HG03103 (cell line): Measurements from ENCODE around the gene MCF2L.
"Not testable (repeated sequence)": the region's sequence is repeated elsewhere in the genome, so short reads cannot be mapped to it uniquely, and the experiment has no call there.

Experiments used
- ATAC-seq: cut with Tn5 transposase; IDR thresholded peaks from one replicate; pipeline ENCODE4 v1.9.1; 2021; ENCODE audit warnings: low read depth; ENCODE audit not compliant: unreplicated experiment

The MCF2L gene

GRCh38 chr13:113105921-113106452 lies 137.0 kb downstream of the MCF2L start:
- ATAC-seq, result no peak

GRCh38 chr13:113106711-113107351 lies 137.8 kb downstream of the MCF2L start:
- no peak for ATAC-seq

DNA sequence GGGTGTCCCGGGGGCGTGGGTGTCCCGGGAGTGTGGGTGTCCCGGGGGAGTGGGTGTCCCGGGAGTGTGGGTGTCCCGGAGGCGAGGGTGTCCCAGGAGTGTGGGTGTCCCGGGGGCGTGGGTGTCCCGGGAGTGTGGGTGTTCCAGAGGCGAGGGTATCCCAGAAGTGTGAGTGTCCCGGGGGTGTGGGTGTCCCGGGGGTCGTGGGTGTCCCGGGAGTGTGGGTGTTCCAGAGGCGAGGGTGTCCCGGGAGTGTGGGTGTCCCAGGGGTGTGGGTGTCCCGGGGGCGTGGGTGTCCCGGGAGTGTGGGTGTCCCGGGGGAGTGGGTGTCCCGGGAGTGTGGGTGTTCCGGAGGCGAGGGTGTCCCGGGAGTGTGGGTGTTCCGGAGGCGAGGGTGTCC lies 139.5 kb downstream of the MCF2L start:
- ATAC-seq, result not testable (repeated sequence)

DNA sequence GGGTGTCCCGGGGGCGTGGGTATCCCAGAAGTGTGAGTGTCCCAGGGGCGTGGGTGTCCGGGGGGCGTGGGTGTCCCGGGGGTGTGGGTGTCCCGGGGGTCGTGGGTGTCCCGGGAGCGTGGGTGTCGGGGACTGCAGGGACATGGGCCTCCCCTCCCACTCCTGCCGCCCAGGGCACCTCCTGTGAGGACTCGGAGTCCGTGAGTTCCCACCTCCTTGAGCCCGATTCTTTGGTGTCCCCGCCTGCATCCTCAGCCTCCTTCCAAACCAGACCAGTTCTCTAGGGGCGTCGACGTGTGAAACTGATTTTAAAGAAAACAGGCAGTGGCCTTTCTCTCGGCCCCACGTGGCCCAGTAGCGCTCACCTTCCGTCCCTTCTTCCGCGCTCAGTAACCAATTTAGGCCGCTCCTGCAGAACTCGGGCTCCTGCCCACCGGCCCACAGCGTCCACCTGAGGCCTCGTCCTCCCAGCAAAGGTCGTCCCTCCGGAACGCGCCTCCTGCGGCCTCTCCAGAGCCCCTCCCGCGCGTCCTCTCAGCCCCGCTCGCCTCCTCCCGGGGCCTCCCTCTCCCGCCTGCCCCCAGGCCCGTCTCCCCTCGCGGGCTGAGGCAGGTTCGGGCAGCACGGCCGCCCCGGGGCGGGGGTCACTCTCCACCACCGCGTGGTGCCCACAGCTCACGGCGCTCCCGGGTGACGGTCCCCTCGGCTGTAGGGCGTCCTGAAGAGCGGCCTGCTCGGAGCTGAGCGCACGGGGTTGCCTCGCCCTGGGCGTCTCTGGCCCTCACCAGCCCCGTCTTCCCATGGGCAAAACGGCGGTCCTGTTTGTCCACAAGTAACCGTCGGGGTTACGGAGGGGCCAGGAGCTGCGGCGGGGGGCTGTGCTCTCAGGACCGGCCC lies 140.4 kb downstream of the MCF2L start:
- no peak for ATAC-seq

DNA sequence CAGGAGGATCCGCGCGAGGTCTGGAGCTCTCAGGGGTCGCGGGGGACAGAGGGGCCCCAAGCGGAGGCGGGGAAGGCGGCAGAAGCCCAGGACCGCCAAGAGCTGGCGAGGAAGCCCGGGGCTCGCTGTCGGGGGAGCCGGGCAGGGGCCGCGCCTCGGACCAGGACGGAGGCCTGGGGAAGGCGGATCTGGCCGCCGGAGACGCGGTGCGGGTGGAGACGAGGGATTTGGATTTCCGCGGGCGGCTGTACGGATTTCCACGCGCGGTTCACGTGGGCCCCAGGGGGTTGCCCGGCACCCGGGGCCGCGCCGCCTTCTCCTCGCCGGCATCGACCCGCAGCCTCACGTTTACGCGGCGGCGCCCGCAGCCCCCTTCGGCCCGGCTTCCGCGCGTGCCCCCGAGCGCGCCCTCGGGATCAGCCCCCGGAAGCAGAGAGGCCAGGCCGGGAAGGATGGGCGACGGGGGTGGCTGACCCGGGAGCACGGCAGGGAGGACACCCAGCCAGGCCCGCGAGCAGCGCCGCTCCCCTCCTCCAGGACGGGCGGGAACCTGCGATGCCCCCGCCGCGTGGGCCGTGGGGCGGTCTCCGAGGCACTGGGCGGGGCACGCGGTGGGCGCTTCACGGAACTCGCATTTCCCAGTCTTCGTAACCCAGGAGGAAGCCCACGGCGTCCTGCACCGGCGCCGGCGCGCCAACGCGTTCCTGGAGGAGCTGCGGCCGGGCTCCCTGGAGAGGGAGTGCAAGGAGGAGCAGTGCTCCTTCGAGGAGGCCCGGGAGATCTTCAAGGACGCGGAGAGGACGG lies 141.2 kb downstream of the MCF2L start:
- no peak for ATAC-seq

DNA sequence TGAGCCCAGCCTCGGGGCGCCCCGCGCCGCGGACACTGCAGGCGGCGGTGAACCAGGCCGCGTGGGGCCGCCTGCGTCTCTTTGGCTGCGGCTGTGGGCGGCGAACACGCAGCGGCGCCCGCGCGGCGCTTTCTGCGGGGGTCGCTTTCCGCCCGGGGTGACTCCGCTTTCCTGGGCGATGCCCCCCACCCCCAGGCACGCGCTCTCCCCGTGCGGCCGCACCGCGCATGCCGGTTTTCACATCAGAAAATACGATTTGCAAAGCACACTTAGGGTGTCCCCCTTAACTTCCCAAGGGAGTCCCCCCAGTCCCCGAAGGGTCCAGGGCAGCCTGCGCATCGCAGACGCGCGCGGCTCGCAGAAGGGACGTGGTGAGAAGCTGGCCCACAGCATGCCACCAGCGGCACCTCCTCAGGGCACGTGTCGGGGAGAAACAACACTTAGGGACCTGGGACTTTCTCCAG lies 141.9 kb downstream of the MCF2L start:
- ATAC-seq, result no peak

DNA sequence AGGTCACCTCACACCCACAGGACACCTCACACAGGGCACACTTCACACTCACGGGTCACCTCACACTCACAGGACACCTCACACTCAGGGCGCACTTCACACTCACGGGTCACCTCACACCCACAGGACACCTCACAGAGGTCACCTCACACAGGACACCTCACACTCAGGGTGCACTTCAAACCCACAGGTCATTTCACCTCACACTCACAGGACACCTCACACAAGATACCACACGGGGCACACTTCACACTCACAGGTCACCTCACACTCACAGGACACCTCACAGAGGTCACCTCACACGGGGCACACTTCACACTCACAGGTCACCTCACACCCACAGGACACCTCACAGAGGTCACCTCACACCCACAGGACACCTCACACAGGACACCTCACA lies 142.8 kb downstream of the MCF2L start:
- not testable (repeated sequence) for ATAC-seq

- ATAC-seq, result not testable (repeated sequence)
These were observed 143.5 kb downstream of the MCF2L start for GRCh38 chr13:113112475-113112874.

DNA sequence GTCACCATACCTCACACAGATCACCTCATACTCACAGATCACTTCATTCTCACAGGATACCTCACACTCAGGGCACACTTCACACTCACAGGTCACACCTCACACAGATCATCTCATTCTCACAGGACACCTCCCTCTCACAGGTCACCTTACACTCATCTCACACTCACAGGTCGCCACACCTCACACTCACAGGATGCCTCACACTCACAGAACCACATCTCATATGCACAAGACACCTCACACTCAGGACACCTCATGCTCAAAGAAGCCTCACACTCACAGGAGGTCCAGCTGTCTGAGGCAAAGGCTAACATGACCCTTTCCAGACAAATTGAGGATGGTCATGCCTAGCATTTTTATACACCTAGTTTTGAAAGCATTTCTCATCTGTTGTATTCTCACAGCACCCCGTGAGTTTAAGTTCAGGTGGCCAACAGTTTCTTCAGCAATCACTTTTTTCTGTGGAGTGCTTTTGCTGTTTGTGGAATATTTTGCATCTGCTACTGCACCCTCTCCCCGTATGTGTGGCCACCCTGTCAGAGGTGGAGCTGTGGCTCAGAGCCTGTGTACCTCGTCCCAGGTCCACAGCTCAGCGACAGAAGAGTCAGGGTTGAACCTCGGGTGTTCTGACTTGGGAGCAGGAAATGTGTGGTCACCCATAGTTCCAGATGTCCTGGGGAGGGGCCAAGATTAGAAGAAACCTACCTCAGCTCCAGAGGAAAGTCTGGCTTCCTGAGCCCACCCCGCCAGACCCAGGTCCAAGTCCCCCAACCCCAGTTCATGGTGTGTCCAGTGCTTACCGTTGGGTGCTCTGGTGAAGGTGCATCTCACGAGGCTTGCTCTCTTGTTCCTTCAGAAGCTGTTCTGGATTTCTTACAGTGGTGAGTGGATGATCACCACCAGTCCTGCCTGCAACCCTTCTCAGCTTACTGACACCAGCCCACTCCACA lies 144.2 kb downstream of the MCF2L start:
- ATAC-seq, result no peak

- no peak for ATAC-seq
These were observed 144.8 kb downstream of the MCF2L start for GRCh38 chr13:113113846-113114271.

GRCh38 chr13:113114511-113115362 lies 145.7 kb downstream of the MCF2L start:
- ATAC-seq, result no peak

DNA sequence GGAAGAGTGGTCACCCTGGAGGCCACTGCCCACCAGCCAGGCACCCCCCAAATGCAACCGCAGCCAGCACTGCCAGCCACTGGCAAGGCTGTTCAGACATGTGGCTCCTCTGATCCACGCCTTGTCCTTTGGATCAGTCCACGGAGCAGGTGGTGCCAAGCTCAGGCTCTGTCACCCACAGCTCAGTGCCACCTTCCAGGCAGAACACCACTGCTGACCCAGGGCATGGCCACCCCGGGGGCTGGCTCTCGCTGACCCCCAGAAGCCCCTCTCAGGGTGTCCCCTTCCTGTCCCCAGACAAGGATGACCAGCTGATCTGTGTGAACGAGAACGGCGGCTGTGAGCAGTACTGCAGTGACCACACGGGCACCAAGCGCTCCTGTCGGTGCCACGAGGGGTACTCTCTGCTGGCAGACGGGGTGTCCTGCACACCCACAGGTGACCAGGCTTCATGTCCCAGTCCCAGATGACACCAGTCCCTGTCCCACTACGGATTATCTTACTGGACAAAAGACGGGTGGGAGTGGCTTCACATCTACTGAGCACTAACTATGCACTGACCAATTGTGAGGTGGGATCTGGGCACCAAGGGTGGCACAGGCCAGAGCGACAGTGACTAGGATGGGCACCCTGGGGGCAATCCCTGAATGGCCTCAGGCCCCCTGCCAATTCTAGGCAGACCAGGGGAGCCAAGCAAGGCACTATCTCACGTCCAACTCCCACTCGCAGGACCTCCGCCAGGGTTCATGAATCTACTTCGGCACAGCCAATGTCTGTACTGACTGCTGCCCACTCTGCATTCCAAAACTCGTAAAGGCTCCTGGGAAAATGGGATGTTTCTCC lies 146.6 kb downstream of the MCF2L start:
- no peak for ATAC-seq

DNA sequence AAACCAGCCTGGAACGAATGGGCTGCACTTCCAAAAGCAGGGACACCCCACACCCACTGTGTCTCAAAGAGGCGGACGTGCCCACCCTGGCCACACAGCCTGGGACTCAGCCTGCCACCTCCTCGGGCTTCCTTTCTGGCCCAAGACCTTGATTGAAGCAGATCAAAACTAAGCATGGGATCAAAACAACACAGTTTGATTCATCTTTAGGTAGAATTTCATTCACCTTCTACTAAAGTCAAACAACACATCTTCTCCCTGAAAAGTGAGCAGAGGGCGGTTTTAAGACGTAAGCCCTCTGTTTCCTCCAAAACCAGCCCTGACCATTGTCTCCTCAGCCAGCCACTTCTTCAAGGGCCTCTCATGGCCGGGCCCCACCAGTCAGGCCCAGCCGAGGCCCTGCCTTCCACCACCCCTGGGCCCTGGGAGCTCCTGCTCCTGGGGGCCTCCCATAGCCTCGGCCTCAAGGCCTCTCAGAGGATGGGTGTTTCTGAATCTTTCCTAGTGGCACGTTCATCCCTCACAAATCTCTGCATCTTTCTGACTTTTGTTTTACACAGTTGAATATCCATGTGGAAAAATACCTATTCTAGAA lies 147.3 kb downstream of the MCF2L start:
- no peak for ATAC-seq

GRCh38 chr13:113116871-113117271 lies 147.9 kb downstream of the MCF2L start:
- no peak for ATAC-seq

DNA sequence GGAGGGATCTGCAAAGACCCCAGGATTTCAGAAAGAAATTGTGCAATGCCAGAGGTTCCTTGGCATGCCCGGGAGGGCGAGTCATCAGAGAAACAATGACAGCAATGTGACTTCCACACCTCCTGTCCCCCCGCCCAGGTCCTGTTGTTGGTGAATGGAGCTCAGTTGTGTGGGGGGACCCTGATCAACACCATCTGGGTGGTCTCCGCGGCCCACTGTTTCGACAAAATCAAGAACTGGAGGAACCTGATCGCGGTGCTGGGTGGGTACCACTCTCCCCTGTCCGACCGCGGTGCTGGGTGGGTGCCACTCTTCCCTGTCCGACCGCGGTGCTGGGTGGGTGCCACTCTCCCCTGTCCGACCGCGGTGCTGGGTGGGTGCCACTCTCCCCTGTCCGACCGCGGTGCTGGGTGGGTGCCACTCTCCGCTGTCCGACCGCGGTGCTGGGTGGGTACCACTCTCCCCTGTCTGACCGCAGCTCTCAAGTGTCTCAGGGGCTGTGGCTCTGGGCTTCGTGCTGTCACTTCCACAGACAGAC lies 148.4 kb downstream of the MCF2L start:
- ATAC-seq, result no peak

GRCh38 chr13:113117911-113118260 lies 148.9 kb downstream of the MCF2L start:
- ATAC-seq, result no peak
